G401 (cell line): ENCODE measurements around the gene TOR1A. TPM values are rescaled to one million over a fixed set of nuclear protein-coding genes. Genes with fewer than 3 reads are reported as not detected.
A peak's percentile ranks its signal among the peaks of the same experiment; 100 is the strongest.

Experiments used
- DNase-seq: peaks from one replicate; pipeline ENCODE4 v3.0.0-alpha.2; 2015; ENCODE audit warnings: low spot score
- in situ Hi-C: cut with HindIII; loops from 2 replicates; pipeline ENCODE4 v1.10.0; 2016; ENCODE audit warnings: low sequenced_read_pairs, mixed read lengths
- total RNA-seq: library from RNA; depleted of rRNA; stranded (reverse); fragments of >200 nt; shearing (Covaris generic); gene quantifications from 2 replicates; pipeline ENCODE4 v1.2.3, GENCODE V29; 2014

The TOR1A gene
- total RNA-seq, 1 experiment from 2014 or later, result 43.1 TPM

DNA sequence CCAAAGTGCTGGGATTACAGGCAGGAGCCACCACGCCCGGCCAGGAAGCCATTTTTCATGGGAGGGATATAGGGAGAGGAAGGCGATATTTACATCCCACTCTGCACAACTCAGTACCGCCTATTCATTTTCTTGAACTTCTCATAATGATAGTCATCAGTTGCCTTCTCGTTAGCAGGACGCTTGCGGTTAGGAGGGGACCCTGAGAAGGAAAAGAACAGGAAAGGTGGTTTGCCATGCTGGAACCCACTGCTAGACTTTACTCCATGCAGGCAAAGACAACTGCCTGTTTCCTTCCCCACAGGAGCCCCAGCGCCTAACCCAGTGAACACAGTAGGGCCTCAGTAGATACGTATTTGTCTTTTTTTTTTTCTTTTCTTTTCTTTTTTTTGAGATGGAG, 4.1 kb upstream of the TOR1A start:
- no peak for DNase-seq
- in situ Hi-C loops, result no loop called here

DNA sequence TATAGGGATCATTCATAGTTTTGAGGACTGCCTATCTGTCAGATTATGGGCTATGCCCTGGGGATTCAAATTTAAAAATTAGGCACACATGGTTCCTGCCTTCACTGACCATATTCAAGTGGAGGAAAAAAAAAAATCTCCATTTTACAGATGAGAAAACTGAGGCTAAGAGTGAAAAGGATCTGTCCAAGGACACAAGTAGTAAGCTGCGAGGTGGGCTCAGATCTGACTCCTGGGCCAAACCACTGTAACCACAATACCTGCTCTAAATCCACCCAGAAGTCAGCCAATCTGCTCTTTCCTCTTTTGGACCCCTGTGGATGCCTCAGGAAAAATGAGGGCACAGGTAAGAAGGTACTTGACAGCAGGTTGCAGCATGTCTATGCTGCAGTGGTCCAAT, 2.8 kb upstream of the TOR1A start:
- no peak for DNase-seq
- in situ Hi-C loops, result no loop called here

- DNase-seq, result no peak
- in situ Hi-C loops, result no loop called here
Measured at GRCh38 chr9:129826344-129826743, 2.4 kb upstream of the TOR1A start.

DNA sequence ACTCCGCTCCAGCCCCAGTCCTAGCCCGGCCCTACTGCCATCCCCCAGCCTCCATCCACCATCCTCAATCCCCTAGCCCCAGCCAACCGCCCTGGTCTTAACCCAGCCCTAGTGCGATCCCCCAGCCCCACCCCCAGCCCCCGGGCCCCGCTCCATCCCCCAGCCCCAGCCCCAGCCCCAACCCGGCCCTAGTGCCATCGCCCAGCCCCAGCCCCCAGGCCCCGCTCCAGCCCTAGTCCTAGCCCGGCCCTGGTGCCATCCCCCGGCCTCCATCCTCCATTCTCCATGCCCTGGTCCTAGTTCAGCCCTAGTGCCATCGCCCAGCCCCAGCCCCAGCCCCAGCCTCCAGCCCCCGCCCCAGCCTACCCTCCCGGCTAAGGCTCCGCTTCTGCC, 398 bp downstream of the TOR1A start:
- in situ Hi-C loops, result no loop called here
- no peak for DNase-seq

GRCh38 chr9:129822898-129823541, 916 bp downstream of the TOR1A start:
- in situ Hi-C loops, result no loop called here
- peak; percentile 15 for DNase-seq

GRCh38 chr9:129816501-129817435, 7.2 kb downstream of the TOR1A start:
- DNase-seq, result peak; percentile 72
- in situ Hi-C loops, result no loop called here

GRCh38 chr9:129815278-129815677, 8.7 kb downstream of the TOR1A start:
- DNase-seq, result no peak
- in situ Hi-C loops, result no loop called here

DNA sequence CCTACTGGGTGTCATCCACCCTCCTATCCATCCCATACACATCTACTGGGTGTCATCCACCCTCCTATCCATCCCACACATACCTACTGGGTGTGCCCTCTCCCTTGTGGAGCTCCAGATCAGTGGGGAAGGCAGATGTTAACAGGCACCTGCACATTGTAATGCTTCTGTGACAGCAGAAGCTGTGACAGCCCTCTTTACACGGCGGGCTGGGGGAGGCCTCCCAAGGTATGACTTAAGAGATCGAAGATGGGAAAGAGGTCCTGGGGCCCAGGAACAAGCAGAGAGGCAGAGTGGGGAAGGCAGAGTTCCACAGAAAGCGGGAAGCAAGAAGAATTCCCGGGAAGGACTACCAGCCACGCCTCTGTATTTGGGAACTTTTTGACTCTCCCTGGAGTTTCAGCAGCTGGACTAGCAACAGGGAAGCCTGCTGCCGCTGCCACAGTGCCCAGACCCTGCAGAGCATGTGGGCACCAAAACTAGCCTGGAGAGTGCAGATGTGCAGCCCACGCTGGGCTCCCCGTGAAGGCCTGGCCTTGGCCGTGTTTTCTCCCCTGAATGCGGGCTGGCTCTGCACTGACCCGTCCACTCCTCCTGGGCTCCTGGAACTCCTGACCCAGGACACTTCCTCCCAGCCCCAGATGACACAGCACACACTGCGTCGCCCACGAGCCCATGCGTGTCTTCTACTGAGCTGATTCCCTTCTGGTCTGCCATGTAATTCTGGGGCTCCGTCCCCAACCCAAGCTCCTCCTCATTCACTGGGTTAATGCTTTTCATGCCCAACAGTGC, 9.3 kb downstream of the TOR1A start:
- in situ Hi-C loops, result no loop called here
- DNase-seq, result no peak

GRCh38 chr9:129813661-129814060, 10.3 kb downstream of the TOR1A start:
- in situ Hi-C loops, result no loop called here
- DNase-seq, result no peak

DNA sequence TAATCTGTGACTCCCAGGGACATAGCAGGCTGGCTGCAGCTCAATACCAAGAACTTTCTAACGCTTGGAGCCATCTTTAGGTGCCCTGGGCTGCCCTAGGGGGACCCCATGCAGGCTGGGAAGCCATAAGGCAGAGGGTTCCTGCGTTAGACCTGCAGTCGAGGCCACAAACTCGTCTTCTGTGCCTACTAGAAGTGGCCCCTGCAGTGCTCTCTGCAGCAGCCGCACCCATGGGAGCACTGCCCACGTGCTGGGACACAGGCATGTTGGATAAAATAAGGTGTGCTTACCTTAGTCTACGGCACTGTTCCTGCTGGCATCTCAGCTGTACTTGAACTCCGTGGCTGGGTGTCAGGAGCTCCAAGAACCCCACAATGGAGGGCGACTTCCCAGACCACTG, 11.6 kb downstream of the TOR1A start:
- DNase-seq, result no peak
- in situ Hi-C loops, result no loop called here

DNA sequence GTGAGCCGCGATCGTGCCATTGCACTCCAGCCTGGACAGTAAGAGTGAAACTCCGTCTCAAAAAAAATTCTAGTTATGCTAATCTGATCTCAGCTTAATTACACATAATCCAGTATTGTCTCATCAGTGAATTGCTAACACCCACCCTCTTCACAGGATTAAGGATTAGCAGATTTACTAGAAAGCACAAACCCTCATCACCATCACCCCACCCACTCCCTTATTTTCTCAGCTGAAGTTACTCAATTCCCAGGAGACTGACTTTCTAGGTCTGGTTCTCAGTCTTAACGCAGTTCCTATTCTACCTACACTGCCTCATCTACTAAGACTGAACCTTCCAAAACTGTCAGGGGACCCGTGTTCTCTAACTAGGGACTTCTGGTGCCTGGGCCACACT, 12.0 kb downstream of the TOR1A start:
- in situ Hi-C loops, result no loop called here
- DNase-seq, result no peak

DNA sequence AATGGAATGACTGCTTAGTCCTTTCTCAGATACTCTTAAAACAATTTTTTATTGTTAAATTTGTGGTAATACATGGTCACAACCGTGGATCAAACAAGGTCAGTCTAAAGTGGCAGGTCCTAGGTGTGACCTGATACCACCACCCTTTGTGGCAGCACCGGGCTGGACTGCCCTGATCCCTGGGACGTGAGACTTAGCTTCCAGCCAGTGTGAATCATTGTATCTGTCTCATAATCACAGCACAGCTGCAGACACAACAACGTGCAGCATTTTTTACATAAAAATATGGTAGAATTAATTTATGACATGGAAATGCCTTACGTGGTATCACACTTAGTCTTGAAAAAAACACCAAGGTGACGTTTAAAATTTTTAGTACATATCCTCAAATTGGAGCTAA, 13.1 kb downstream of the TOR1A start:
- in situ Hi-C loops, result no loop called here
- no peak for DNase-seq

GRCh38 chr9:129810116-129810515, 13.8 kb downstream of the TOR1A start:
- DNase-seq, result no peak
- in situ Hi-C loops, result no loop called here

DNA sequence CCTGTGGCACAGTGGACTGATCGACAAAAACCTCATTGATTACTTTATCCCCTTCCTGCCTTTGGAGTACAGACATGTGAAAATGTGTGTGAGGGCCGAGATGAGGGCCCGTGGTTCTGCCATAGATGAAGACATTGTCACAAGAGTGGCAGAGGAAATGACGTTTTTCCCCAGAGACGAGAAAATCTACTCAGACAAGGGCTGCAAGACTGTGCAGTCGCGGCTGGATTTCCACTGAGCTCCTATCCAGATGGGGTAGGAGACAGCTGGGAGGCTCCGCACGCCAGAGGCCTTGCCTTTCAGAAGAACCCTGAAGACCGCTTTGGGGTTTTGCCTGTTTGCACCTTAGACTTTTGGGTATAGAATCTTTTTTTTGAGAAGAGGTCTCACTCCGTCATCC, 14.6 kb downstream of the TOR1A start:
- in situ Hi-C loops, result no loop called here
- DNase-seq, result no peak

GRCh38 chr9:129806061-129806460, 17.9 kb downstream of the TOR1A start:
- in situ Hi-C loops, result no loop called here
- DNase-seq, result no peak

- DNase-seq, result peak; percentile 34
- in situ Hi-C loops, result no loop called here
Measured at GRCh38 chr9:129803676-129804060, 20.3 kb downstream of the TOR1A start.

DNA sequence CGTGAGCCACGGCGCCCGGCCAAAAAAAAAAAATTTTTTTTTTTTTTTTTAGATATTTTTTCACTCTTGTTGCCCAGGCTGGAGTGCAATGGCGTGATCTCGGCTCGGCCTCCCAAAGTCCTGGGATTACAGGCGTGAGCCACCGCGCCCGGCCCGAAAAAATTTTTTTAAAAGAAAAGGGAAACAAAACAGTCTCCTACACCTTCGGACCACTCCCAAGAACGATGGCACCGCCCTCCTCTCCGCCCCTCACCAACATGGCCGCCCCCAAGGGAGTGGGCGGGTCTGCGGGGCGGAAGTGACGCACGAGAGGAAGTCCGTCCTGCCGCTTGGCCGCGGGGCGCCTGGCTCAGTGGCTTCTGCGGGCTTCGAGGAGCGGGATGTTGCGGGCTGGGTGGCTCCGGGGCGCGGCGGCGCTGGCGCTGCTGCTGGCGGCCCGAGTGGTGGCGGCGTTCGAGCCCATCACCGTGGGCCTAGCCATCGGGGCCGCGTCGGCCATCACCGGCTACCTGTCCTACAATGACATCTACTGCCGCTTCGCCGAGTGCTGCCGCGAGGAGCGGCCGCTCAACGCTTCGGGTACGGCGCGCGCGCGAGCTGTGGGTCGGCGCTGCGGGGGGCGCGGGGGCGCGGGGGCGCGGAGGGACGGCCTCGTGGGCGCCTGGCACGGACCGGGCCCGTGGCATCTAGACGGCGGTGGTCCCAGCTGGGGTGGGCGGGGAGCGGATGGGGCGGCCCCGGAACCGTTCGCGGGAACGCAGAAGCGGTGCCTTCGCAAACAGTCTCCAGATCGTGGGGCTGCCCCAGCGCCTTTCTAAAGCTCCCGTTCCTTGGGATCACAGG, 20.9 kb downstream of the TOR1A start, which contains the start of gene TOR1B:
Gene TOR1B, plus strand, starts transcription at position 352 of the 843 bp plus-strand sequence. Its CDS starts 29 bp downstream, at position 381.
- in situ Hi-C loops, result no loop called here
- DNase-seq, result peak; percentile 96

- no peak for DNase-seq
- in situ Hi-C loops, result no loop called here
Measured at GRCh38 chr9:129801504-129801903, 22.4 kb downstream of the TOR1A start.

- no peak for DNase-seq
- in situ Hi-C loops, result no loop called here
Measured at GRCh38 chr9:129798973-129799372, 25.0 kb downstream of the TOR1A start.
